Prostate gland (tissue), 2 donors: ENCODE results near the gene PMM2. TPM values are rescaled to one million over a fixed set of nuclear protein-coding genes. Genes with fewer than 3 reads are reported as not detected.

Experiments used
- DNase-seq: peaks from one replicate; pipeline ENCODE4 v3.0.0-alpha.2; 2019; ENCODE audit warnings: low spot score
- H3K27ac ChIP-seq, 2 donors: fragments of 200-600 bp; sonication (generic); 2 replicates each; pipeline ENCODE4 v1.5.1; 2017 to 2019
- H3K27me3 ChIP-seq: fragments of 200-600 bp; sonication (generic); replicated peaks from 2 replicates; pipeline ENCODE4 v1.5.1; 2019; ENCODE audit not compliant: insufficient read depth
- H3K36me3 ChIP-seq, 2 donors: fragments of 200-600 bp; sonication (generic); 1 replicate in 1 of 2; 2 replicates in 1 of 2; pipeline versions ENCODE4 v1.5.1 to v1.8.1; 2017 to 2019
- H3K4me1 ChIP-seq: fragments of 200-600 bp; sonication (generic); replicated peaks from 2 replicates; pipeline ENCODE4 v1.5.1; 2019
- H3K4me3 ChIP-seq, 2 donors: fragments of 200-600 bp; sonication (generic); 2 replicates each; pipeline ENCODE4 v1.5.1; 2017 to 2019
- H3K9me3 ChIP-seq: fragments of 200-600 bp; sonication (generic); 2 replicates; pipeline ENCODE4 v1.5.1; 2017
- CTCF ChIP-seq, 4 experiments: fragments of 200-600 bp in 2 of 4; fragments of 450-650 bp in 2 of 4; sonication (generic) in 2 of 4; IDR thresholded peaks; 1 replicate in 3 of 4; 2 replicates in 1 of 4; pipeline ENCODE4 v1.5.1; 2016 to 2019; ENCODE audit warnings: antibody characterized with exemption in 4 of 4, mild to moderate bottlenecking in 2 of 4, moderate library complexity in 2 of 4
- POLR2A ChIP-seq: fragments of 450-650 bp; IDR thresholded peaks from one replicate; pipeline ENCODE4 v1.6.1; 2016; ENCODE audit warnings: antibody characterized with exemption, mild to moderate bottlenecking
- POLR2AphosphoS5 ChIP-seq: sonication (generic); formaldehyde crosslinking; IDR thresholded peaks from one replicate; pipeline ENCODE4 v1.6.1; 2017; ENCODE audit warnings: antibody characterized with exemption
- WGBS: methylation state at CpG from one replicate; pipeline ENCODE4 v1.1.5; 2018; 5-methylcytosine and 5-hydroxymethylcytosine counted together
- intact Hi-C: fragments of 100-400 bp; cut with DNase I; formaldehyde crosslinking; loops from one replicate; pipeline ENCODE4 v1.14.2; 2022
- total RNA-seq, 2 donors: library from RNA; depleted of rRNA; stranded (reverse); fragments of >200 nt; gene quantifications; one replicate each; pipeline ENCODE4 v1.1.0, GENCODE V29; 2016

PMM2 gene
- total RNA-seq, 2 donors from 2014 or later: 30.6 to 39.2 TPM

- H3K4me1 ChIP-seq: no peaks in the 10 kb centered on the region
- H3K36me3 ChIP-seq: peaks cover 0 to under 1% of the 10 kb centered on the region in 2 donors
- no peaks in the 10 kb centered on the region for H3K27me3 ChIP-seq
- H3K27ac ChIP-seq: no peak overlapping the region
- TF ChIP-seq POLR2A (no peak), CTCF (IDR thresholded peaks at IDR 0.05) (no peak), POLR2AphosphoS5 (no peak)
- intact Hi-C loops: no loop called here
- H3K4me3 ChIP-seq: no peak overlapping the region
- H3K9me3 ChIP-seq: no peaks in the 10 kb centered on the region
- WGBS: 99% methylated on average over 3 of the region's 3 CpGs
- DNase-seq: no peak
These were observed 34.6 kb upstream of the PMM2 start for GRCh38 chr16:8763083-8763482.

GRCh38 chr16:8763899-8764298 is 33.7 kb upstream of the PMM2 start:
- intact Hi-C loops: no loop called here
- Histone ChIP-seq H3K27ac (no peak overlapping the region), H3K4me1 (no peaks in the 10 kb centered on the region), H3K27me3 (no peaks in the 10 kb centered on the region), H3K9me3 (no peaks in the 10 kb centered on the region), H3K36me3 (peaks cover 0 to 9% of the 10 kb centered on the region in 2 donors), H3K4me3 (no peak overlapping the region)
- no peak for DNase-seq
- TF ChIP-seq CTCF (IDR thresholded peaks at IDR 0.05): no peak
- TF ChIP-seq POLR2A: no peak
- TF ChIP-seq POLR2AphosphoS5: no peak
- WGBS: 67% methylated on average over 10 of the region's 10 CpGs

GRCh38 chr16:8764525-8765250 is 33.0 kb upstream of the PMM2 start:
- Histone ChIP-seq H3K9me3 (no peaks in the 10 kb centered on the region), H3K36me3 (peaks cover 0 to 10% of the 10 kb centered on the region in 2 donors), H3K27me3 (no peaks in the 10 kb centered on the region), H3K4me3 (no peak overlapping the region), H3K27ac (no peak overlapping the region), H3K4me1 (no peaks in the 10 kb centered on the region)
- no peak for DNase-seq
- TF ChIP-seq POLR2AphosphoS5 (no peak), CTCF (IDR thresholded peaks at IDR 0.05) (no peak), POLR2A (no peak)
- intact Hi-C loops: no loop called here
- 88% methylated on average over 18 of the region's 18 CpGs for WGBS

- Histone ChIP-seq H3K27me3 (no peaks in the 10 kb centered on the region), H3K36me3 (peaks cover 0 to 10% of the 10 kb centered on the region in 2 donors), H3K27ac (no peak overlapping the region), H3K9me3 (no peaks in the 10 kb centered on the region), H3K4me1 (no peaks in the 10 kb centered on the region), H3K4me3 (no peak overlapping the region)
- DNase-seq: no peak
- 98% methylated on average over 8 of the region's 8 CpGs for WGBS
- TF ChIP-seq POLR2A (no peak), POLR2AphosphoS5 (no peak), CTCF (IDR thresholded peaks at IDR 0.05) (no peak)
- intact Hi-C loops: no loop called here
These were observed 30.5 kb upstream of the PMM2 start for GRCh38 chr16:8767176-8767575.

GRCh38 chr16:8768283-8768682 is 29.4 kb upstream of the PMM2 start:
- Histone ChIP-seq H3K27me3 (no peaks in the 10 kb centered on the region), H3K4me1 (no peaks in the 10 kb centered on the region), H3K36me3 (peaks cover 0 to 15% of the 10 kb centered on the region in 2 donors), H3K9me3 (no peaks in the 10 kb centered on the region), H3K27ac (no peak overlapping the region), H3K4me3 (no peak overlapping the region)
- WGBS: 97% methylated on average over 12 of the region's 12 CpGs
- intact Hi-C loops: no loop called here
- TF ChIP-seq POLR2AphosphoS5 (no peak), CTCF (IDR thresholded peaks at IDR 0.05) (no peak), POLR2A (no peak)
- DNase-seq: no peak
